HTERT RPE-1 (cell line): ENCODE data around the gene CYP4F12.

ENCODE experiments used
- in situ Hi-C: fragments of 300-500 bp; cut with MboI; formaldehyde crosslinking; loops from 4 replicates; pipeline ENCODE4 v1.14.3; 2020; ENCODE audit warnings: low sequenced_read_pairs

Gene CYP4F12

DNA sequence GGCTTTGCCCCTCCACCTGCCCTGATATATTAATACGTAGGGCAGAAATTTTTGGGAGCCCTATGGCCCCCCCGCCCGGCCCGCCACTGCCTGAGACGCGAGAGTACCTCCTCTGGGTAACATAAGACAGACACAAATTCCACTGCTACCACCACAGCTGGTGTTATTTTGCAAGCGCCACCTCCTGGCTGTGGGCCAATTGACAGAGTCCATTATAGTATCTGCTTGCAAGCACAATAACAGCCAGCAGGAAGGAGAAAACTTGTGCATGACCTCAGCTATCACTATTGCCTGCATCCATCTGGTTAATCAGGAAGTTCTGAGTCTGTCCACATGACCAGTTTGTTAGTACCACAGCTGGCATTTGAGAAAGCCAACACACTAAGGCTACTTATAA, 29.6 kb downstream of the CYP4F12 start:
- in situ Hi-C loops: no loop called here

DNA sequence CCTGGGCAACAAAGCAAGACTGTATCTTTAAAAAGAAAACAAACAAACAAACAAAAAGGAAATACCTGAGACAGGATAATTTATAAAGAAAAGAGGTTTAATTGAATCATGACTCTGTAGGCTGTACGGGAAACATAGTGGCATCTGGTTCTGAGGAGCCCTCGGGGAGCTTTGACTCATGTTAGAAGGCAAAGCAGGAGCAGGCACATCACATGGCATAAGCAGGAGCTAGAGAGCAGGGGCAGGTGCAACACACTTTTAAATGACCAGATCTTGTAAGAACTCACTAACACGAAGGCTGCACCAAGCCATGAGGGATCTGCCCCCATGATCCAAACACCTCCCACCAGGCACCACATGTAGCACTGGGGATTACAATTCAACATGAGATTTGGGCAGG, 41.8 kb downstream of the CYP4F12 start:
- in situ Hi-C loops: no loop called here

DNA sequence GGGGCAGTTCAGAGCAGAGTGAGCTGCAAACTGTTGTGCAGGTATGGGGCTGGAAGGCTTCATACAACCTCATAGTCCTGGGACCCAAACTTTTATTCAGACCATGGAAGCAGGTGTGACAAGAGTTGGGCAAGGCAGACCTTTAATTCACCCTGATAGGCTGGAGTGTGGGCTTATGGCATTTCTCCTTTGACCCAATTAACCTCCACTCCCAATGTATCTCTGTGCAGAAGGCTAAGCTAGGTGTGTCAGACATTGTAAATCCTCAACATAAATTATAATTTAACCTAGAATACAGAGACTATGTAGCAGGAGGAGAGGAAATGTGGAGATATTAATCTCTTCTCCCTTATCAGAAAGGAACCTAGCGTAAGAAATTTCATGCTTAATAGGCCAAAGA, 42.8 kb downstream of the CYP4F12 start:
- in situ Hi-C loops: no loop called here

DNA sequence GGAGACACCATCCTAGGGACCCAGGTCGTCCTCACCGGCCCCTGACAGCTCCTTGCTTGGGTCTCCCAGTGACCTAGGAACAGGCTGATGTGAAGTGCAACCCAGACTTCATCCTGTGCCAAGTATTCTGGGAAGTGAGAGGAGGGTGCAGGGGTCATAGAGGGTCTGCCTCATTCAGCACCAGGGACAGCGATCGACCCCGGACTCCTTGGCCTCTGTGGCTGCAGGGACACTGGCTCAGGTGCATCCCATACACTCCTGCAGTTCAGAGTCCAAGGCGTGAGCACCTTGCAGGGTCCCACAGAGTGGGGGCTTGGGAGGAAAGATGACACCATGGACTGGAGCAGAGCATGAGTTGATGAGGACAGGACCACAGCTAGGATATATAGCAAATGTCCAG, 44.9 kb downstream of the CYP4F12 start:
- in situ Hi-C loops: no loop called here

DNA sequence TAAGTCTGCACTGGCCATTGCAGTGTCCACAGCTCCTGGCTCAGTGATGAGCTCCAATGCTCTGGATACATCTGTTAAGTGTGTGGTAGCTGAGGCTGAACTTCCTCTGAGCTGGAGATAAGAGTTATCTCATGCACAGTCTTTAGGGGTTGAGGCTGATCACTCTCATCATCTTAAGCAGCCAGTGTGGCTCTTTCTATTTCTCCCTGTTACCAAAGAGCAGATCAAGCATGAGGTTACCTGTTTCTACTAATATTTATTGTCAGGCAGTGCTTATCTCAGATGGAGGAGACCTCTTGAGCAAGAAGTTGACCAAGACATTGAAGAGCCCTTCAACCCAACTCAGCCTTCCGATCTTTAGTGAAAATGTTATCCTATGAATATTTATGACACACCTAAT, 48.4 kb downstream of the CYP4F12 start:
- in situ Hi-C loops: no loop called here

DNA sequence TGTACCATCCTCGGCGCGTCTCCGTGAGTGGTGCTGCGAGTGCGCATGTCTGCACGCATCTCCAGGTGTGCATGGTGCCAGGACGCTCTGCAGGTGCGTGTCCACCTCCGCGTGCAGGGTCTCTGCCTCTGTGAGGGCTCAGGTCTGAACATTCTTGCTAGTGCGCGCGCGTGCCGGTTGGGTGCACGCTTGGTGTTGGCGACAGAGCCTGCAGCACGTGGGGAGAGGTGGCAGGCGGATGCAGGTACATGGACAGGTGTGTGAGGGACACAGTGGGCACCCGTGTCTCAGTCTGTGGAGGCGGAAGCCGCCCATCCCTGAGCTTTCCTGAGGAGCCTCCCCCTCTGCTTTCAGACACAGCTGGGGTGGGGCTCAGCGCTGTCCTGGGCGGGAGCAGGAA, 50.1 kb downstream of the CYP4F12 start:
- in situ Hi-C loops: no loop called here

DNA sequence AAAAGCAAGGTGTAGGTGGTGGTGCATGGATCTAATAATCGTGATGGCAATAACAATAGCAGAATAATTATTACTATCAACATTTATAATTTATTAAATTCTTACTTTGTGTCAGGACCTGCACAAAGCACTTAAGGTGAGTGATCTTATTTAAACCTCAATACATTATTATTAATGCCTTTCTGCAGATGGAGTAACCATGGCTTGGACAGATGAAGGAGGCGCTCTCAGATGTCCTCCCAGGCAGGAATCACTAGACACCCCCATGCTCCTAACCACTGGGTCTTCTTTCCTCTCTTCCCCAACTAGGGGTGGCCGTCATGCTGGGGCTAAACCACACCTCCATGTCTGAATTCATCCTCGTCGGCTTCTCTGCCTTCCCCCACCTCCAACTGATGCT, 54.8 kb downstream of the CYP4F12 start, which contains the start of gene OR10H2:
Gene OR10H2, plus strand, starts transcription at position 301 of the 400 bp plus-strand sequence. Its CDS starts 20 bp downstream, at position 321.
- in situ Hi-C loops: no loop called here

DNA sequence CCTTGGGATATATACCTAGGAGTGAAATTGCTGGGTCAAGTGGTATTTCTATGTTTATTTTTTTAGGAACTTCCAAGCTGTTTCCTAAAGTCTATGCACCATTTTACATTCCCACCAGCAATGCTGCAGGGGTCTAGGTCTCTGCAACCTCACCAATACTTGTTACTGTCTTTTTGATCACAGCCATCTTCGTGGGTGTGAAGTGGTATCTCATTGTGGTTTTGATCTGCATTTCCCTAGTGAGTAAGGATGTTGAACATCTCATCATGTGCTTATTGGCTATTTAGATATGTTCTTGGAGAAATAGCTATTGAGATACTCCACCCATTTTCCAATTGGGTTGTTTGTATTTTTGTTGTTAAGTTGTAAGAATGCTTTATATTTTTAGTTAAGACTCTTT, 57.7 kb downstream of the CYP4F12 start:
- in situ Hi-C loops: no loop called here

DNA sequence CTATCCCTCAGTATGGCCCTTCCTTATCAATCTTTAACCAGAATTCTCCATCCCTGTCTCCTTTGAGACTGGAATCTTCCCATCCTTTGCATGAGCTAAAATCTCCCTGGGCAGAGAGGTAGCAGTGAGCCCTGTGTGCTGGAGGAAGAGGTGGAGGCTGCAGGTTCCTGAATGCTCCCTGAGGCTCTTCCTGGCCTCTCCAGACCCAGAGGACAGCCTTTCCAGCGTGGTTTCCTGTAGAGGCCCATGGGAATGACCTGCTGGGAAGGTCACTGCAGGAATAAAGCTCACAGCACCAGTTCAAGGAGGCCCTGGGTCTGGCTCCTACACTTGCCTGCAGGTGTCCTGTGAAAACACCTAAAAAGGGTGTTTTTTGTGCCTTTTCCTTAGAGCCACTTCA, 59.5 kb downstream of the CYP4F12 start:
- in situ Hi-C loops: no loop called here

DNA sequence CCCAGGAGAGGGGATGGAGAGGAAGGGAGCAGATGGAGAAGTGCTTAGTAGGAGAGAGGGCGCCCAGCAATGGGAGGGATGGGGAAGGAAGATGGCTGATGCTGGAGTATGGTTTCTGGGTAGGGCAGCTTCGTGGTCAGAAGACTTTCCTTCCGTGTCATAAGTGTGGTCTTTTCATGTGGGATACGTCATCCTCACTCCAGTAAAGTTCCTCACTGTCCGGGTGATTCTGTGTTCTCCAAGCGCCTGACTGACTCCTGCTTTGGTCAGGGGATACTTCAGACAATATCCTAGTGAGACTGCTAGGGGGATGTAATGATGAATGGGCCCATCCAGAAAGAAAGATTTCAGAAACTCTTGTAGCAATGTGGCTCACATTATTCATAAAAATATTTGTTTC, 61.0 kb downstream of the CYP4F12 start:
- in situ Hi-C loops: no loop called here

DNA sequence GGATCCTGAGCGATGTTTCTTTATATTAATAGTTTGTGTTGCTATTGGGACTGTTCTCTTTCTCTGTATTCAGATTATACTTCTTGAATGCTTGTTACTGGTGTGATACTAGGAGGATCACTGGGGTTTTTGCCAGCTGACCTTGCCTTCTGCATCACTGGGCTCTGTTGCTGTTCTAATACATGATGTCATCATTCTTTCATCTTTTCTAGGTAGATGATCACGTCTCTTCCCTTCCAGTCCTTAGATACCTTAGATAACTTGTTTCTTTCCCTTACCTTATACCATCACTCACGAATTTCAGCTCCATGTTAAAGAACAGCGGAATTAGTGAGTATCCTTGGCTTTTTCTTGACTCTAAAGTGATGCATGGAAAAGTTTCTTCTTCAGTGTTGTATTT, 64.8 kb downstream of the CYP4F12 start, which contains the start of gene OR10H3:
Gene OR10H3, plus strand, starts transcription at position 264 of the 400 bp plus-strand sequence. CDS start 3,408 bp downstream, outside the sequence.
- in situ Hi-C loops: no loop called here

DNA sequence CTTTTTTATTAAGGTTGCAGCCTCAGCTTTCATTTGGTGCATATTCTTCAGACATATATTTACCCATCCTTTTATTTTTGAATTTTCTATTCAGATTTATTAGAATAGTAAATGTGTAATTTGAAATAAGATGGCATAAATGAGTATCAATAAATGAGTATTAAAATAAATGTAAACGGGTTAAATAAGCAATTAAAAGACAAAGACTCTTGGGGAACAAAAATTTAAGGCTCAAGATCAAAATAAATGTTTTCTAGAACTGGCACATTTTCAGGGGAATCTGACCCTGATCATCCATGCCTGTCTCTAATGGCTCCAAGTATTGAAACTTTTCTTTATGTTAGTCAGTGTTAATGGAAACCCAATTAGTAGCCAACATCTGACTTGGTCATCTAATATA, 67.9 kb downstream of the CYP4F12 start:
- in situ Hi-C loops: no loop called here
